Measurements from ENCODE around the gene NEURL1.

DNA sequence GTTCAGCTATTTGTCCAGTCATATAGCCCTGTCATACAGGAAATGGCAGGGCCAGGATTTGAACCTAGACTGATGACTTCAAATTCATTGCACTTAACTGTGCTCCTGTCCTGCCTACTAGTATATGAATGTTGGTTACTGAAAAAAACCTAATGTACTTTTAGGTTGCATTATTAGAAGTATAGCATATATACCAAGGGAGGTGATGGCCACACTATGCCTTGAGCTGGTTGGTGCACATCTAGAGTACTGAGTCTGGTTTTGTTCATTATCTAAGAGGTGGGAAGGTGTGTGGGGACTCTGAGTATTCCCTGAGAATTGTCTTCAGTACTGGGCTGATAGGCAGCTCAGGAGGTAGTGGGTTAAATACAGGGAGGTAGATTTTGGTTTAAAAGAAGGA lies 88.0 kb downstream of the NEURL1 start:
- TF ChIP-seq, protein P1, sequence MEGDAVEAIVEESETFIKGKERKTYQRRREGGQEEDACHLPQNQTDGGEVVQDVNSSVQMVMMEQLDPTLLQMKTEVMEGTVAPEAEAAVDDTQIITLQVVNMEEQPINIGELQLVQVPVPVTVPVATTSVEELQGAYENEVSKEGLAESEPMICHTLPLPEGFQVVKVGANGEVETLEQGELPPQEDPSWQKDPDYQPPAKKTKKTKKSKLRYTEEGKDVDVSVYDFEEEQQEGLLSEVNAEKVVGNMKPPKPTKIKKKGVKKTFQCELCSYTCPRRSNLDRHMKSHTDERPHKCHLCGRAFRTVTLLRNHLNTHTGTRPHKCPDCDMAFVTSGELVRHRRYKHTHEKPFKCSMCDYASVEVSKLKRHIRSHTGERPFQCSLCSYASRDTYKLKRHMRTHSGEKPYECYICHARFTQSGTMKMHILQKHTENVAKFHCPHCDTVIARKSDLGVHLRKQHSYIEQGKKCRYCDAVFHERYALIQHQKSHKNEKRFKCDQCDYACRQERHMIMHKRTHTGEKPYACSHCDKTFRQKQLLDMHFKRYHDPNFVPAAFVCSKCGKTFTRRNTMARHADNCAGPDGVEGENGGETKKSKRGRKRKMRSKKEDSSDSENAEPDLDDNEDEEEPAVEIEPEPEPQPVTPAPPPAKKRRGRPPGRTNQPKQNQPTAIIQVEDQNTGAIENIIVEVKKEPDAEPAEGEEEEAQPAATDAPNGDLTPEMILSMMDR (IDR thresholded peaks at IDR 0.05): no peak
- no peak for TF ChIP-seq EZH2 (IDR thresholded peaks at IDR 0.05; ENCODE audit: borderline replicate concordance, insufficient read depth, low read depth, low read length, poor library complexity, severe bottlenecking)
